NCI-H446 treated with DMSO at 0.1 percent for 48 hours (cell line): Measurements from ENCODE around the gene MRNIP.
"Not testable (repeated sequence)": the region's sequence is repeated elsewhere in the genome, so short reads cannot be mapped to it uniquely, and the experiment has no call there.

Experiments
- DNase-seq: peaks from one replicate; lab custom pipeline; 2025; lab: John Stamatoyannopoulos, UW

The MRNIP gene

DNA sequence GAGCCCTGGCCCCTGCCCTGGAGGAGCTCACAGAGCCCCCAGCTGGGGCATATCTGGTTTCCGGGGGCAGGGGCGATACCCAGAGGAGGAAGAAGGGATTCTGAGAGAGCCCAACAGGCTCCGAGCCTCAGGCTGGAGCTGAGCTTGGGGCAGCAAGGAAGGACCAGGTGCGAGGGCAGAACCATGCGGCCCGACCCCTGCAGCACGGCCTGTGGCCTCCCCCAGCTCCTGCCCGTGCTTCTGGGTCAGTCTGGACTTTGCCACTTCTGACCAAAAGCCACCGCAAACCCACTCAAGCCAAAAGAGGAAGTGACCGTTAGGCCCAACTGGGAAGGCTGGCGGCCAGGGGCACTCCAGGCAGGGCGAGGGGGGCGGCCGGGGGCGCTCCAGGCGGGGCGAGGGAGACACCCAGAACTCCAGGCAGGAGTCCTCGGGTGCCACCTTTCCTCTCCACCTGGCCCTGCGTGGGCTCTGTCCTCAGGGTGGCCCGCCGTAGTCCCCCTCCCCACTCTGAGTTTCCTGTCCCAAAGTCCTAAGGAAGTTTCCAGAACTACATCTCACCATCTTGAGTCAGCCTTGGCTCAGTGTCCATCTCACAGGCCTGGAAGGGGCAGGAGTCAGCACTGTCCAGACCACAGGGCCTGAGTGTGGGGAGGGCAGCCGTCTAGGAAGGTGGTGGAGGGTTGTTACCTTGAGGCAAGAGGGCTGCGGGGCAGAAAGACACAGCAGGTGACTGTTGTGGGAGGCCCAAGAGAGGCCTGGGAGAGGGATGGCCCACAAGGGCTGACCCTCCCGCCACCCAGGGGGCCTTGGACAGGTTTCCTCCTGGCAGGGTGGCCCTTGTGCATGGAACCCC lies 65.8 kb downstream of the MRNIP start:
- DNase-seq: no peak

DNA sequence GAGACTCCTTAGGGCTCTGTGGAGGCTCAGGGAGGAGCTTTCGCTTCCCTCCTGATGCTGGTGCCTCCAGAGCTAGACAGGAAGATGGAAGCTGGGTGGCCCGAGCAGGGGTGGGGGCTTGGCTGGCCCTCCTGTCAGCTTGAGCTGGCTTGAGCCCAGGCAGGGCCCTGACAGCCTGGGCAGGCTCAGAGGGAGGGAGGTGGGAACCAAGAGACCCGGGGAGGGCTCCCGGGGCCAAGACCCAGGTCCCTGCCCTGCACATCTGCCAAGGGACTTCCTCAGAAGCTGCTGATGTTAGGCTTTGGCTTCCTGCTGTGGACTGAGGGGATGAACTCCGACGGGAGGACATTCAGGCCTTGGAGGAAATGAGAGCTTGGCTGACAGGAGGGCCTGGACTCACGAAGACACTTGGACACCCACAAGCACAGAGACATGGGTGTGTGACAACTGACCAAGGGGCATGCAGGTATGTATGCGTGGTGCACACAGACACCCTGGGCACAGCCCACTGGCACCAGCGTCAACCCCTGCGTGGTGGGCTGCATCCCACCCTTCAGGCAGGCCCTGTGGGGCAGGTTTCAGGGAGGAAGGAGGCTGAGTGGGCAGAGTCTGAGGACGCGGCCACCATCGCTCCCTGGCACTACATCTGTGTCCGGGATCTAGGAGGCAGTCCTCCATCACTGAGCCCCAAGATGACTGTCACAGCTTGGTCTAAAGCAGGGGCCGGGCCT lies 66.6 kb downstream of the MRNIP start:
- no peak for DNase-seq

DNA sequence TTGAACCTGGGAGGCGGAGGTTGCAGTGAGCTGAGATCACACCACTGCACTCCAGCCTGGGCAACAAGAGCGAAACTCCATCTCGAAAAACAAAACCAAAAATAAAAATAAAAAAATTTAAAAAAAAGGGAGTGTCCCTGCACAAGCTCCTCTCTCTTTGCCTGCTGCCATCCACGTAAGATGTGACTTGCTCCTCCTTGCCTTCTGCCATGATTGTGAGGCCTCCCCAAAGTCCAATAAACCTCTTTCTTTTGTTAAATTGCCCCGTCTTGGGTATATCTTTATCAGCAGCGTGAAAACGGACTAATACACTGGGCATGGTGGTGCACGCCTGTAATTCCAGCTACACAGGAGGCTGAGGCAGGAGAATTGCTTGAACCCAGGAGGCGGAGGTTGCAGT lies 69.3 kb downstream of the MRNIP start:
- DNase-seq: not testable (repeated sequence)

DNA sequence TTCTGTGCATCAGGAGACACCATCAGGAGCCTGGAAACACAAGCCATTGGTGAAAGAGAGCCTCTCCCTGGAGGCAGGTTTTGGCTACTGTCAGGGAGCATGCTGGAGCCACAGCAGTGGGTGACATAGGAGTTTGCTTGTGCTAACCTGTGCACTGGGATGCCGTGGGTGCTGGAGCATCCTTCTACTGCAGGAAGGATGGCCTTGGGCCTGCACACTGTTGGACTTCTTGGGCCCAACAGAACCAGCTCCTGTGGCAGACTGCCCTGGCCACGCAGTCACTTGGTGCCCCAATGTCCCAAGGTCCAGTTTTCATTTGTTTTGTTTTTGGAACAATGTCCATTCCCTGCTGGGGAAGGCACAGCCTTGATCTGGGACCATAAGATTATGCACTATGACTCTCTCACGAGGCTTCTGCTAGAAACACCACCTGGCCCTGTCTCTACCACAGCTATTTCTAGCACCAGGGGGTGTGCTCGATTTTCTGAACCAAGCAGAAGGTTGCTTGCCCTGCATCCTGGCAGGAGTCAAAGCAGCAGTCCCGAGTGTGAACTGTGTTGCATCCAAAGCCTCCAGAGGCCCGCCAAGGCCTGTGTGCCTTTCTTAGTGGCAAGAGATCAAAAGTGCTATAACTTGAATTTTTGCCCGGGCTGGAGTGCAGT lies 70.3 kb downstream of the MRNIP start:
- no peak for DNase-seq
